Loucy (cell line): ENCODE results near the gene CPNE9.

ENCODE experiments used
- H2AFZ ChIP-seq: fragments of 200-600 bp; sonication (generic); 2 replicates; pipeline ENCODE4 v1.6.0; 2016; ENCODE audit warnings: antibody characterized with exemption, mild to moderate bottlenecking, low read length, moderate library complexity
- H3F3A ChIP-seq: fragments of 200-600 bp; 2 replicates; pipeline ENCODE4 v1.6.0; 2016; ENCODE audit warnings: antibody characterized with exemption, low read depth, mild to moderate bottlenecking
- H3K27me3 ChIP-seq: fragments of 200-600 bp; sonication (generic); 2 replicates; pipeline ENCODE4 v1.6.1; 2014; ENCODE audit warnings: low read length, mild to moderate bottlenecking; ENCODE audit not compliant: insufficient read depth, poor library complexity, severe bottlenecking
- H3K36me3 ChIP-seq: fragments of 200-600 bp; sonication (generic); 2 replicates; pipeline ENCODE4 v1.6.1; 2016; ENCODE audit warnings: low read length; ENCODE audit not compliant: insufficient read depth
- H3K4me1 ChIP-seq: fragments of 200-600 bp; sonication (generic); 2 replicates; pipeline ENCODE4 v1.5.1; 2014; ENCODE audit warnings: low read length, mild to moderate bottlenecking; ENCODE audit not compliant: insufficient read depth, poor library complexity, severe bottlenecking
- H3K4me2 ChIP-seq: fragments of 200-600 bp; sonication (generic); 2 replicates; pipeline ENCODE4 v1.6.0; 2014; ENCODE audit warnings: antibody characterized with exemption, low read length, low read depth, mild to moderate bottlenecking; ENCODE audit not compliant: poor library complexity, severe bottlenecking
- H3K4me3 ChIP-seq: fragments of 200-600 bp; sonication (generic); 2 replicates; pipeline ENCODE4 v1.5.1; 2014; ENCODE audit warnings: low read length, mild to moderate bottlenecking, mixed read lengths; ENCODE audit not compliant: poor library complexity, severe bottlenecking
- H3K79me2 ChIP-seq: fragments of 200-600 bp; sonication (generic); 2 replicates; pipeline ENCODE4 v1.6.1; 2014; ENCODE audit warnings: low read length; ENCODE audit not compliant: insufficient read depth
- H3K9ac ChIP-seq: fragments of 200-600 bp; sonication (generic); 2 replicates; pipeline ENCODE4 v1.6.0; 2014; ENCODE audit warnings: mild to moderate bottlenecking, low read depth, low read length, moderate library complexity; ENCODE audit not compliant: poor library complexity, severe bottlenecking
- H3K9me2 ChIP-seq: fragments of 200-600 bp; sonication (generic); replicated peaks from 2 replicates; pipeline ENCODE4 v1.6.1; 2016; ENCODE audit warnings: low read depth, low read length, mixed read lengths
- H3K9me3 ChIP-seq: fragments of 200-600 bp; sonication (generic); 2 replicates; pipeline ENCODE4 v1.6.1; 2014; ENCODE audit warnings: mild to moderate bottlenecking, antibody characterized with exemption, low read length, low read depth; ENCODE audit not compliant: insufficient read depth
- H4K20me1 ChIP-seq: fragments of 200-600 bp; sonication (generic); 2 replicates; pipeline ENCODE4 v1.6.0; 2014; ENCODE audit warnings: antibody characterized with exemption, low read length, mild to moderate bottlenecking; ENCODE audit not compliant: insufficient read depth, poor library complexity, severe bottlenecking
- CTCF ChIP-seq: fragments of 200-600 bp; sonication (generic); conservative IDR thresholded peaks from 2 replicates; pipeline ENCODE4 v1.5.1; 2014; ENCODE audit warnings: mild to moderate bottlenecking, antibody characterized with exemption, low read length
- EZH2phosphoT487 ChIP-seq: fragments of 200-600 bp; IDR thresholded peaks from 2 replicates; pipeline ENCODE4 v1.6.1; 2018; ENCODE audit warnings: antibody characterized with exemption, mild to moderate bottlenecking, moderate library complexity, borderline replicate concordance

The CPNE9 gene

DNA sequence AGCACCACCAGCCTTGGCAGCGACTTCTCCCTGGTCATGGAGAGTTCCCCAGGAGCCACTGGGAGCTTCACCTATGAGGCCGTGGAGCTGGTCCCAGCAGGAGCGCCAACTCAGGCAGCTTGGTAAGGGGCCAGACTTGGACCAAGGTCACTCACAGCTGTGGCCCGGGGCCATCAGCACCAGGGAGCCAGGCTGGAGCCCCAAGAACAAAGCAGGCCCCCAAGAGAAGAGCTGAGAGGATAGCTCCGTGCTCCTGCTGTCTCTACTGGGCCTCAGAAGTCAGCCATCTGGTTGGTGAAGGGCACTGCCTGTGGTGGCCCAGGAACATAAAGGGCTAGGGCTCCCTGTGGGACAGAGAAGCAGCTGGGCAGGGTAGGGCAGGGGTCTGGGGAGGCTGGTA, 14.7 kb upstream of the CPNE9 start:
- H3K9me2 ChIP-seq, result no peaks in the 10 kb centered on the region
- no peak overlapping the region for H3K9ac ChIP-seq
- H3K4me1 ChIP-seq, result peaks cover 16% of the 10 kb centered on the region
- H3K4me2 ChIP-seq, result no peak overlapping the region
- no peaks in the 10 kb centered on the region for H3K9me3 ChIP-seq
- H3K36me3 ChIP-seq, result peaks cover 61% of the 10 kb centered on the region; the same call in 1 of the 2 replicates
- no peaks in the 10 kb centered on the region for H3K27me3 ChIP-seq
- no peaks in the 10 kb centered on the region for H3K79me2 ChIP-seq
- H2AFZ ChIP-seq, result no peak overlapping the region
- no peaks in the 10 kb centered on the region for H4K20me1 ChIP-seq
- TF ChIP-seq CTCF (no peak), EZH2phosphoT487 (no peak)
- no peaks in the 10 kb centered on the region for H3F3A ChIP-seq
- no peak overlapping the region for H3K4me3 ChIP-seq

DNA sequence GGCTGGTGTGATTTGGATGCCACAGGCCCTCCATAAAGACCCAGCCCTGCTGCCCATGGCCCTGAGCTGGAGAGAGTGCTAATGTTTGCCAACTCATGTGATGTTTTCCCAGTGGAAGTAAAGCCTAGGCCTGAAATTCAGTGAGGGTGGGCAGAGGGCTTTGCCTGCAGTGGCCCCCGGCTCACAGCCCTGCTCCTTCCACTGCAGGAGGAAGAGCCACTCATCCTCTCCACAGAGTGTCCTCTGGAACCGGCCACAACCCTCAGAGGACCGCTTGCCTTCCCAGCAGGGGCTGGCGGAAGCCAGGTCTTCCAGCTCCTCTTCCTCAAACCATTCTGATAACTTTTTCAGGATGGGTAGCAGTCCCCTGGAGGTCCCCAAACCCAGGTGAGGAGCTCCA, 13.9 kb upstream of the CPNE9 start:
- H3K36me3 ChIP-seq, result peaks cover 53% of the 10 kb centered on the region; the same call in 1 of the 2 replicates
- H3K4me3 ChIP-seq, result no peak overlapping the region
- no peaks in the 10 kb centered on the region for H3F3A ChIP-seq
- H3K4me2 ChIP-seq, result no peak overlapping the region
- H3K4me1 ChIP-seq, result peaks cover 16% of the 10 kb centered on the region
- no peak overlapping the region for H3K9ac ChIP-seq
- H3K9me2 ChIP-seq, result no peaks in the 10 kb centered on the region
- no peaks in the 10 kb centered on the region for H3K27me3 ChIP-seq
- H3K79me2 ChIP-seq, result no peaks in the 10 kb centered on the region
- H3K9me3 ChIP-seq, result no peaks in the 10 kb centered on the region
- no peaks in the 10 kb centered on the region for H4K20me1 ChIP-seq
- no peak for TF ChIP-seq CTCF
- TF ChIP-seq EZH2phosphoT487, result no peak
- no peak overlapping the region for H2AFZ ChIP-seq

- Histone ChIP-seq H3K9ac (no peak overlapping the region), H3K4me1 (peaks cover 16% of the 10 kb centered on the region), H2AFZ (no peak overlapping the region), H3F3A (no peaks in the 10 kb centered on the region), H3K36me3 (peaks cover 43% of the 10 kb centered on the region; the same call in 1 of the 2 replicates), H4K20me1 (no peaks in the 10 kb centered on the region), H3K9me3 (no peaks in the 10 kb centered on the region), H3K4me2 (peak overlapping the region; percentile 58), H3K4me3 (no peak overlapping the region), H3K9me2 (no peaks in the 10 kb centered on the region), H3K27me3 (no peaks in the 10 kb centered on the region), H3K79me2 (no peaks in the 10 kb centered on the region)
- TF ChIP-seq EZH2phosphoT487 (no peak), CTCF (no peak)
Observed at GRCh38 chr3:9690451-9691450, 12.9 kb upstream of the CPNE9 start.
